RWPE1 (cell line): ENCODE measurements around the gene IL23A.
A peak's percentile ranks its signal among the peaks of the same experiment; 100 is the strongest.

ENCODE experiments used
- CTCF ChIA-PET: fragments of 350-600 bp; sonication (Branson Sonifier 250); formaldehyde crosslinking; extraction: SDS; loops from one replicate; lab custom pipeline; 2021; lab: Yijun Ruan, JAX
- POLR2A ChIA-PET: fragments of 400-600 bp; formaldehyde crosslinking; extraction: SDS; loops from one replicate; lab custom pipeline; 2020; ENCODE audit warnings: antibody characterized with exemption; ENCODE audit not compliant: low non-redundant PET; lab: Yijun Ruan, JAX
- DNase-seq: peaks from one replicate; pipeline ENCODE4 v3.0.0; 2012; ENCODE audit warnings: low spot score
- H3K27ac ChIP-seq: fragments of 450-650 bp; 2 replicates; pipeline ENCODE4 v1.5.1; 2017
- CTCF ChIP-seq: fragments of 450-650 bp; conservative IDR thresholded peaks from 2 replicates; pipeline ENCODE4 v1.5.1; 2017; ENCODE audit warnings: low read depth, mild to moderate bottlenecking

Gene IL23A

DNA sequence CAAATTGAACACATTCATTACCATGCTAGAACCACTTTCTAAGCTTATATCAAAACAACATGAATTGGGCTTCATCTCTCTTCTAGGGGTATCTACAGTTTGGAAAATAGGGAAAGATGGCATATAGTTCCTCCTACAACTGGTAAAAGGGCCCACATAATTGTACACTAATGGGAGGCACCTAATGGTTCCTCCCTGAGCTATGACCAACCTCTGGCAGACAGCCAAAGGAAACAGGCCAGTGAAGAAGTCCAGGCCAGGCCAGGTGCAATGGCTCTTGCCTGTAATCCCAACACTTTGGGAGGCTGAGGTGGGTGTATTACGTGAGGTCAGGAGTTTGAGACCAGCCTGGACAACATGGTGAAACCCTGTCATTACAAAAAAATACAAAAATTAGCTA is 47.2 kb downstream of the IL23A start:
- CTCF ChIA-PET: interaction anchor here (0.5 kb wide), 1 partner anchor 484 kb away, joined by 4 read pairs; no protein-coding TSS in a partner anchor
- POLR2A ChIA-PET: no interaction called here
- TF ChIP-seq CTCF: no peak
- no peak overlapping the region for H3K27ac ChIP-seq
- DNase-seq: peak; percentile 15

DNA sequence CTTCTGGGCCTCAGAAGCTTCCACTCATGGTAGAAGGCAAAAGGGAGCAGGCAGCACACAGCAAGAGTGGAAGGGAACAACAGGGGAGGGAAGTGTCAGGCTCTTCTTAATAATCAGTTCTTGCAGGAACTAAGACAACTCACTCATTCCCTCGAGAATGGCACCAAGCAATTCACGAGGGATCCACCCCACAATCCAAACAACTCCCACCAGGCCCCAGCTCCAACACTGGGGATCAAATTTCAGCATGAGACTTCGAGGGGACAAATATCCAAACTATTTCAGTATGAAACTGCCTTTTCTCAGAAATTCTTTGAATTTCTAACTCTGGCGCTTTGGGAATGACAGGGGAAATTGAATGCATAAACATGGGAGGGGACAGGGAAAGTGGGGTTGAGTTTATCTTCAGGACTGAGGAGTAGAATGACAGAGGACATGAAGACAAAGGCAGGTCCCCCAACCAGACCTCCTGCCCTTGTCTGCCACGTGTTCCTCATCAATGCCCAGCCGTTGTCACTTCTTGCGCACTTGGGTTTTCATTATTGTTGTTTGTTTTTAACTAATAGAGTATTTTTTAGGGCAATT is 48.6 kb downstream of the IL23A start:
- no peak for TF ChIP-seq CTCF
- ChIA-PET POLR2A (no interaction called here), CTCF (no interaction called here)
- H3K27ac ChIP-seq: no peak overlapping the region
- DNase-seq: no peak

DNA sequence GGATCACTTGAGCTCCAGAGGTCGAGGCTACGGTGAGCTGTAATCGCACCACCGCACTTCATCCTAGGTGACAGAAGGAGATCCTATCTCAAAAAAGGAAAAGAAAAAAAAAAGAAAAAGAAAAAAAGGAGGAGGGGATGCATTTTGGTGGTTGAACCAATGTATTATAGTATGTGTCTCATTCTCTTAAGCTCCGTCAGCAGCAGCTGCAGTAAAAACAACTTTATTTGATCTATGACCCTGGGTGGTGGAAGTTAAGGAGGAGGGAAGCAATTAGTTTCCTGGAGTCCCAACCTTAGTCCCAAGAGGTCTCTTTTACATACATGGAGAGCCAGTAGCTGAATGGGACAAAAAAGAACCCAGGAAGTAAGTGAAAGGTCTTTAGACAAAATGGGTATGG is 50.7 kb downstream of the IL23A start:
- CTCF ChIA-PET: interaction anchor here (0.6 kb wide), 1 partner anchor 12 kb away, joined by 4 read pairs; no protein-coding TSS in a partner anchor
- no peak for TF ChIP-seq CTCF
- no peak for DNase-seq
- POLR2A ChIA-PET: interaction anchor here (0.5 kb wide), 1 partner anchor 76 kb away, joined by 3 read pairs; no protein-coding TSS in a partner anchor
- H3K27ac ChIP-seq: no peak overlapping the region
